ENCODE results near the gene ATG16L2.
"Not testable (repeated sequence)": the region's sequence is repeated elsewhere in the genome, so short reads cannot be mapped to it uniquely, and the experiment has no call there.

The ATG16L2 gene

GRCh38 chr11:72826191-72826941 lies 12.2 kb downstream of the ATG16L2 start:
- DNase-seq: peak; percentile 55

- DNase-seq: peak; percentile 48
Observed at GRCh38 chr11:72826942-72827480, 12.8 kb downstream of the ATG16L2 start.

DNA sequence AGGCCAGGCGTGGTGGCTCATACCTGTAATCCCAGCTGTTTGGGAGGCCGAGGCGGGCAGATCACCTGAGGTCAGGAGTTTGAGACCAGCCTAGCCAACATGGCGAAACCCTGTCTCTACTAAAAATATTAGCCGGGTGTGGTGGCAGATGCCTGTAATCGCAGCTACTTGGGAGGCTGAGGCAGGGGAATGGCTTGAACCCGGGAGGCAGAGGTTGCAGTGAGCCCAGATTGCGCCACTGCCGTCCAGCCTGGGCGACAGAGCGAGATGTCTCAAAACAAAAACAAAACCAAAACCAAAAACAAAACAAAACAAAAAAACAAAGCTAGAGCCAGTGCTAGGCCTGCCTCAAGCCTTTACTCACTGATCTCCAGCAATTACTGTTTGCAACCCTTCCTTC lies 13.4 kb downstream of the ATG16L2 start:
- DNase-seq: not testable (repeated sequence)

GRCh38 chr11:72828081-72828567 lies 13.9 kb downstream of the ATG16L2 start:
- peak; percentile 57 for DNase-seq

DNA sequence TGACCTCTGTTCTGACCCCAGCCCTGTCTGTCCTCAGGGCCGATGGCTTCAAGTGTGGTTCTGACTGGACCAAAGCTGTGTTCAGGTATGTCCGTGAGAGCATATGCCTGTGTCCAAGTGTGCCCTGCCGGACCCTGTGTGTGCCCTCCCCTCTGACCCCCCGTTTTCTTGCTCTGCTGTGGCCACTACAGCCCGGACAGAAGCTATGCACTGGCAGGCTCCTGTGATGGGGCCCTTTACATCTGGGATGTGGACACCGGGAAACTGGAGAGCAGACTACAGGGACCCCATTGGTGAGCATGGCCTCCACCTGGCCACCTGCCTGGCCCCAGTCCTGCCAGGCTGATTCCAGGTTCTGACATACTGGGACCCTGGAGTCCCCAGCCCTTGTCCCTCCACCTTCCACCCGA lies 14.5 kb downstream of the ATG16L2 start:
- peak; percentile 54 for DNase-seq

DNA sequence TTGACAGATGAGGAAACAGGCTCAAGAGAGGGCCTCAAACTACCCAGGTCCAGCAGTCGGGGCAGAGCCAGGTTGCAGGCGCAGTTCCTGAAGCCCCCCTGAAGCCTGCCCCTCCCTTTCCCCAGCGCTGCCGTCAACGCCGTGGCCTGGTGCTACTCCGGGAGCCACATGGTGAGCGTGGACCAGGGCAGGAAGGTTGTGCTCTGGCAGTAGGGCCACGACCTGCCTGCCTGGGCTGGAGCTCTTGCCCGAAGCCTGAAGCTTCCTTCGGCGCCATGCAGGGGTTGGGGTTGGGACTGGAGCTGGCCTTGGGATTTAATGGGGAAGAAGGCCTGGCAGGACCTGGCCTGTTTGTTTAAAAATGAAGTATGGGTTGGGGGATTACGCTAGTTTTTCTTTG lies 15.0 kb downstream of the ATG16L2 start:
- no peak for DNase-seq

GRCh38 chr11:72829884-72830533 lies 15.8 kb downstream of the ATG16L2 start:
- peak; percentile 51 for DNase-seq

DNA sequence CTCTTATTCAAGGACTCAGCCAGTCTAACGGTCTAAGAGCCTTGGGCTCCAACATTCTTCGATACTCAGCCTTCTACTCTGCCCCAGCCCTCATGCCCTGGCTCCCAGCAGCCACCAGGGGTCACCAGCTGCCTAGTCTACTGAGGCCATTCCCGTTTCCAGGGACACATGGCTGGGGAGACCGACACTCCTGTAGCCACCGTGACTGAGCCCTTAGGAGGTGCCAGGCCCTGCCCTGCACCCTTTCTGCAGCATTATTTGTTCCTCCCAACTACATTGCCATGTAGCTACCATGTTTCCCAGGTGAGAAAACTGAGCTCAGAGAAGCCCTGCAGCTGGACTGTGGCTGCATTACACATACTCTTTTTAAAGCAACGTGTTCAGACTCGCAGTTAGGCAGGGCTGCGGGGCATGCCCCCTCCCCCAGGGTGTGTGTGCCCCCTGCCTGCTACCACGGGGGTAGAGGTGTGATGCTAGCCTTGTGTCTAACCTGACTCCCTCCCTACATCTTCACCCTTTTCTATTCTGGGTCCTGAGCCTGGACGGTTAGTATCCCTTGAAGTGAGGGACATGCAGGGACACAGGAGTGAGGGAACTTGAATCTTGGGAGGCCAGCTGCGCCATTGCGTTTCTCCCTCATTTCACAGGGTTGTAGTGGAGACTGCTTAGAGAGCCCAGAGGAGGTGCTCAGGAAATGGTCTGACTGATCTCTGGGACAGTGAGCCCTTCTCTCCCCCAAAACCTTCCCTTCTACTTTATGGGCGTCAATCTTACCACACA lies 17.5 kb downstream of the ATG16L2 start:
- peak; percentile 81 for DNase-seq

DNA sequence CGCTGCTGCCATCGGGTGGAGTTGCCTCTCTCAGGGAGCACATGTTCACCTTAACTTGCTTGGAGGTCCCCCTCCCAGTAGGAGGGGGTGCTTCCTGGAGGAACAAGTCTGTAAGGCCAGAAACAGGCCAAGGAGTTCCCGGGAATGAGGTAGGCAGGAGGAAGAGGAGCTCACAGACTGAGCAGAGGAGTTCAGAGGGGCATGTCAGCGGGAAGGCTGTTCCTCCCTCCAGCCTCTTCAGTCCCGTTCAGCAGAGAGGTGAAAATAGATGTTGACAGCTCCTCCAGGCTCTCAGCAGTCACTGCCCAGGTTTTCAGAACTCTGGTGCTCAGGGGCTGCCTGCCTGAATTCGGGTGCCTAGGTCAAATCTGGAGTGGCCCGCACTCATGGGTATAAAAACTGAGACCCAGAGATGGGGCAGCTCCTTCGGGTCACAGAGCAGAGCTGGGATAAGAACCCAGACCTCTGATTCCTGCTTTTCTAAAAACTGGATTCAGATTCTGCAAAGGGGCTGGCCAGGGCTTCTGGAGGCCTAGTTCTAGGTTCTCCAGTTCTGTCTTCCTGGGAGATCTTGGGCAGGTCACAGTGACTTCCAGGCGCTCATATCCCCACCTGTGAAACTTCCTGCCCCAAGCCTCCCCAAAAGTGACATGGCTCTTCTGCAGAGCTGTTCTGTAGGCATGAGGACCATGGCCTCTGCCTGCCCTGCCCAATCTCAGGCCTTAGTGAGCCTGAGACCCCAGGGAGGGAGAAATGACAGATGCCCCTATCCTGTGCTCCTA lies 18.3 kb downstream of the ATG16L2 start:
- peak; percentile 54 for DNase-seq

- peak; percentile 53 for DNase-seq
Observed at GRCh38 chr11:72833083-72833733, 19.0 kb downstream of the ATG16L2 start.

DNA sequence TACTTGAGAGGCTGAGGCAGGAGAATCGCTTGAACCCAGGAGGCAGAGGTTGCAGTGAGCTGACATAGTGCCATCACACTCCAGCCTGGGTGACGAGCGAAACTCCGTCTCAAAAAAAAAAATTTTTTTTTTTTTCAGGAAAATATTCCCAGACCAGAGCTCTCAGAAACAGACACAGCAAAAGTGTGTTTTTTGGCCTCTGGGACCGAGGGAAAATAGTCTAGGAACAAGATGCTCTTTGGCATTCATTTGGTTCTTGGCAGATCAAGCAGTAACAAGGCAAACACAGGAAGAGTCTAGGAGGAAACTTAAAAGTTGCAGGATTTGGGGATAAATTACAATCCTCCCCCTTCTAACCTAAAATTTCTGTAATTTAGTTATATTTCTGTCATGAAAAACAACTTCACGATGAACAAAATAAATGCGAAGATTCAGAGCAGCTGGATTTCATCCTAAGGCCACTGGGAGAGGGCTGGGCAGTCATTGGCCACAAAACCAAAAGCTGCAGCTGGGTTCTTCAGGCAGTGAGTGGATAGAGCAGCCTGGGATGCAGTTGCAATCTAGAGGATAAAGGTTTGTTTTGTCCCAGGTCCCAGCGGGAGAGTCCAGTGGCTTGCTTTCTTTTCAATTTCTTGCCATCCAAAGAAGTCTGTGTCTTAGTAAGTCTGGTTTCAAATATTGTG lies 19.7 kb downstream of the ATG16L2 start:
- DNase-seq: peak; percentile 56

DNA sequence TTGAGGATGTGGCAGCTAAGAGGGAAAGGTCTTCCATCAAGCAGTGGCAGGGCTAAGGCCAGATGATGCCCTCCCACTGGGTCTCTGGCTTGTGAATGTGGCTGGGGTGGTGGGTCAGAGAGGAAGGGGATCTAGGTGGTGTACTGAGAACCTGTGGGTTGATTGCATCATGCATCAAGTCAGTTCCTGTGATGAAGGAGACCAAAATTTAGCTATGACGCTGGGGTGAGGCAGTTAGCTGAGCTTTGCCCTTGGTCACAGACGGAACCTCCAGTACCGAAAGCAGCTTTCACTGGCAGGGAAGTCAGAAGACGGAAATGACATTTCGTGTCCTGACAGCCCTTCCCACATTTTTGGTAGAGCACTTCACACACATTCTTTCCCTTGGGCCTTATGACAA lies 20.7 kb downstream of the ATG16L2 start:
- DNase-seq: peak; percentile 56

GRCh38 chr11:72836111-72836510 lies 21.9 kb downstream of the ATG16L2 start:
- no peak for DNase-seq

- DNase-seq: no peak
Observed at GRCh38 chr11:72838691-72839305, 24.6 kb downstream of the ATG16L2 start.

GRCh38 chr11:72840780-72841179 lies 26.6 kb downstream of the ATG16L2 start:
- no peak for DNase-seq

DNA sequence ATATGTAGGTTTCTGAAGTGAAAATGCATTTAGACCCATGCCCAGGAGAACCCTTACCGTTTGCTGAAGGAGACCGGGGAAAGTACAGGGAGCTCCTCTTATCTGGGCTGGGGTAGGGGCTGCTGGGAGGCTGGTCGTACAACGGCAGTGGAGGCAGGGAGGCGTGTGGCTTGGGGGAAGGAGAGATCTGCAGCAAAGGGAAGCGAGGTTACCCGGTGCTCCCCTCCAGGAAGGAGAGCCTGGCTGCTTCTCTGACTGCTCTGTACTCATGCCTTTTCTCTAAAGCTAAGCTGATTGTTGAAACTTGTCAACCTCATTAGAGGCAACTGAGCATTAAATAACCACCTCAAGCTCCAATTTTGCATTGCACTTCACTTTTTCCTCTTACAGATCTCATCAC lies 27.2 kb downstream of the ATG16L2 start:
- no peak for DNase-seq

- no peak for DNase-seq
Observed at GRCh38 chr11:72842126-72842525, 27.9 kb downstream of the ATG16L2 start.

DNA sequence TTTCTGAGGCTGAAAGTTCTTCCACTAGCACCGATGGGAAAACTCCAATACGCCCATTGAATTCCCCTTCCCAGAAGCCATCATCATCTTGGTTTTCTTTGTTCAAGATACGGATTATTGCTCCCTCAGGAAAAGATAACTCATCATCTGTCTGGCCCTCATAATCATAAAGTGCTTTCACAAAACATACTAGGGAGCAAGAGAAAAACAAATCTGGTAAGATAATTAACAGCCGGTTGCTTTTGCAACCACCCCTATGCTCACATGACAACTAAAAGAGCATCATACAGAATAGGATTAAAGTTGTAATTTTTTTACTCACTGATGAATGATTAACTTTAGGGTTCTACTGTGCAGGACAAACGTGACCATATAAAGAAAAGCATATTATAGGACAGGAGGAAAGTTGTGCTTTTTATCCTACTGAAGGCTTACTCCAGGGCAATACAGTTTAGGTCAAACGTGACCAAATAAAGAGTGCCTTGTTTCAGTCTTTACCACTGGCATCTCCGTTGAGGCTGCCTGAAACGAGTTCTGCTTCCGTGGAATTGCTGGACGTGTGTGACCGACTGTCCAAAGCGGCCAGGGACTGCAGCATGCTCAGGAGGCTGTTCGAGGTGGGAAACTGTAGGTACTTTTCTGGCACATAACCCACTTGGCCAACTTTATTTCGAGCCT lies 28.6 kb downstream of the ATG16L2 start:
- DNase-seq: no peak

GRCh38 chr11:72844356-72844755 lies 30.1 kb downstream of the ATG16L2 start:
- DNase-seq: no peak

- DNase-seq: no peak
Observed at GRCh38 chr11:72848846-72849466, 34.7 kb downstream of the ATG16L2 start.

All from activated CD8-positive, alpha-beta memory T cell treated with anti-CD3 and anti-CD28 coated beads for 24 hours (primary cell).